H1 (cell line): ENCODE results near the gene RASGEF1C. TPM values are rescaled to one million over a fixed set of nuclear protein-coding genes. Genes with fewer than 3 reads are reported as not detected.

Source experiments
- CTCF ChIA-PET: fragments of 300-600 bp; sonication (Branson Sonifier 250); formaldehyde crosslinking; loops from one replicate; lab custom pipeline; 2021; ENCODE audit not compliant: partially characterized antibody; lab: Charles Lee
- POLR2A ChIA-PET: fragments of 300-600 bp; sonication (Branson Sonifier 250); formaldehyde crosslinking; loops from one replicate; lab custom pipeline; 2021; ENCODE audit warnings: inconsistent platforms; ENCODE audit not compliant: partially characterized antibody; lab: Charles Lee
- DNase-seq, 2 experiments: peaks; one replicate each; pipeline versions ENCODE4 v3.0.0 to v3.0.0-alpha.2; 2010 to 2022; ENCODE audit warnings: low spot score in 2 of 2, low read depth in 1 of 2, mixed read lengths in 1 of 2
- FAIRE-seq: peaks from 2 replicates; lab custom pipeline; 2011; peaks lifted over from hg19 to GRCh38; lab: Jason Lieb, UNC
- H2AFZ ChIP-seq: 2 replicates; pipeline ENCODE4 v1.8.1; 2012; ENCODE audit warnings: low read length, inconsistent platforms
- H2AK5ac ChIP-seq: 2 replicates; pipeline ENCODE4 v1.6.1; 2013; ENCODE audit warnings: low read depth, low read length
- H2BK120ac ChIP-seq: replicated peaks from 2 replicates; pipeline ENCODE3; 2013; ENCODE audit warnings: low read depth, low read length, inconsistent platforms
- H2BK12ac ChIP-seq: 2 replicates; pipeline ENCODE4 v1.6.1; 2013; ENCODE audit warnings: low read depth, low read length
- H2BK15ac ChIP-seq: 2 replicates; pipeline ENCODE4 v1.6.1; 2013; ENCODE audit warnings: low read length
- H2BK20ac ChIP-seq: 2 replicates; pipeline ENCODE4 v1.6.1; 2013; ENCODE audit warnings: low read length
- H2BK5ac ChIP-seq: 2 replicates; pipeline ENCODE4 v1.6.1; 2013; ENCODE audit warnings: low read depth, low read length
- H3K14ac ChIP-seq: 2 replicates; pipeline ENCODE4 v1.6.1; 2013; ENCODE audit warnings: inconsistent platforms; ENCODE audit not compliant: insufficient read length
- H3K18ac ChIP-seq: 2 replicates; pipeline ENCODE4 v1.6.1; 2013; ENCODE audit warnings: low read length; ENCODE audit errors: extremely low read depth
- H3K23ac ChIP-seq: 2 replicates; pipeline ENCODE4 v1.6.1; 2013; ENCODE audit warnings: inconsistent platforms; ENCODE audit not compliant: insufficient read length
- H3K23me2 ChIP-seq: 2 replicates; pipeline ENCODE4 v1.6.1; 2013; ENCODE audit warnings: low read depth, low read length
- H3K27ac ChIP-seq: 2 replicates; pipeline ENCODE4 v1.6.1; 2011; ENCODE audit warnings: low read depth, low read length, inconsistent platforms
- H3K27me3 ChIP-seq, 4 experiments: replicated peaks in 1 of 4; 1 replicate in 1 of 4; 2 replicates in 3 of 4; pipeline versions ENCODE4 v1.6.1 to v1.8.1; 2011 to 2013; ENCODE audit warnings: low read length in 3 of 4, mild to moderate bottlenecking in 3 of 4, inconsistent platforms in 2 of 4, mixed read lengths in 2 of 4, moderate library complexity in 1 of 4; ENCODE audit not compliant: control insufficient read depth in 3 of 4, insufficient read depth in 3 of 4; ENCODE audit errors: extremely low read depth in 1 of 4
- H3K36me3 ChIP-seq, 4 experiments: 2 replicates each; pipeline versions ENCODE4 v1.6.1 to v1.8.1; 2011 to 2013; ENCODE audit warnings: mild to moderate bottlenecking in 4 of 4, low read length in 3 of 4, moderate library complexity in 2 of 4, control low read depth in 1 of 4, inconsistent platforms in 1 of 4; ENCODE audit not compliant: insufficient read depth in 4 of 4, control insufficient read depth in 2 of 4
- H3K4ac ChIP-seq: replicated peaks from 2 replicates; pipeline ENCODE3; 2013; ENCODE audit warnings: low read length, low read depth, mixed read lengths, inconsistent platforms; ENCODE audit not compliant: insufficient read length
- H3K4me1 ChIP-seq, 4 experiments: replicated peaks in 1 of 4; 1 replicate in 1 of 4; 2 replicates in 3 of 4; pipeline versions ENCODE4 v1.6.1 to v1.8.1; 2011 to 2013; ENCODE audit warnings: low read length in 3 of 4, inconsistent platforms in 2 of 4, mixed read lengths in 1 of 4; ENCODE audit not compliant: insufficient read depth in 4 of 4, control insufficient read depth in 3 of 4
- H3K4me2 ChIP-seq, 2 experiments: 2 replicates each; pipeline versions ENCODE4 v1.6.1 to v1.8.1; 2011 to 2013; ENCODE audit warnings: low read depth in 2 of 2, low read length in 2 of 2, control low read depth in 1 of 2, inconsistent platforms in 1 of 2, mild to moderate bottlenecking in 1 of 2; ENCODE audit not compliant: insufficient read depth in 1 of 2
- H3K4me3 ChIP-seq, 4 experiments: fragments of 200-600, 300-600 bp in 1 of 4; sonication (generic), shearing (Covaris generic), sonication (Bioruptor Twin) in 1 of 4; 2 replicates each; pipeline versions ENCODE4 v1.5.1 to v1.8.1; 2011 to 2016; ENCODE audit warnings: low read length in 4 of 4, low read depth in 3 of 4, control low read depth in 2 of 4, inconsistent platforms in 2 of 4, mild to moderate bottlenecking in 2 of 4, mixed read lengths in 1 of 4, moderate library complexity in 1 of 4; ENCODE audit not compliant: insufficient read depth in 2 of 4; ENCODE audit errors: extremely low read depth in 1 of 4
- H3K56ac ChIP-seq: replicated peaks from 2 replicates; pipeline ENCODE3; 2013; ENCODE audit warnings: low read depth, mild to moderate bottlenecking, mixed read lengths, low read length, inconsistent platforms; ENCODE audit not compliant: insufficient read length
- H3K79me1 ChIP-seq: 2 replicates; pipeline ENCODE4 v1.6.1; 2013; ENCODE audit warnings: low read depth, low read length, control low read depth
- H3K79me2 ChIP-seq, 2 experiments: 2 replicates each; pipeline versions ENCODE4 v1.6.1 to v1.8.1; 2012 to 2013; ENCODE audit warnings: low read length in 2 of 2, mild to moderate bottlenecking in 2 of 2, inconsistent platforms in 1 of 2; ENCODE audit not compliant: insufficient read depth in 2 of 2, control insufficient read depth in 1 of 2
- H3K9ac ChIP-seq, 4 experiments: replicated peaks in 1 of 4; 1 replicate in 1 of 4; 2 replicates in 3 of 4; pipeline versions ENCODE4 v1.6.1 to v1.8.1; 2011 to 2013; ENCODE audit warnings: low read depth in 3 of 4, low read length in 3 of 4, control low read depth in 2 of 4, mild to moderate bottlenecking in 2 of 4, moderate library complexity in 2 of 4, inconsistent platforms in 1 of 4; ENCODE audit errors: extremely low read depth in 1 of 4
- H3K9me3 ChIP-seq, 2 experiments: 2 replicates each; pipeline versions ENCODE4 v1.6.1 to v1.8.1; 2012 to 2013; ENCODE audit warnings: mild to moderate bottlenecking in 2 of 2, moderate library complexity in 2 of 2, control low read depth in 1 of 2, inconsistent platforms in 1 of 2, low read depth in 1 of 2, low read length in 1 of 2, mixed read lengths in 1 of 2; ENCODE audit not compliant: insufficient read depth in 2 of 2
- H4K20me1 ChIP-seq, 2 experiments: replicated peaks in 1 of 2; 2 replicates each; pipeline versions ENCODE3 to v1.8.1; 2011 to 2013; ENCODE audit warnings: inconsistent platforms in 2 of 2, low read length in 2 of 2, mild to moderate bottlenecking in 1 of 2; ENCODE audit not compliant: insufficient read depth in 2 of 2, control insufficient read depth in 1 of 2
- H4K5ac ChIP-seq: 2 replicates; pipeline ENCODE4 v1.6.1; 2013; ENCODE audit warnings: low read length, low read depth, mixed read lengths, inconsistent platforms; ENCODE audit not compliant: insufficient read length
- H4K8ac ChIP-seq: 2 replicates; pipeline ENCODE4 v1.8.0; 2013; ENCODE audit warnings: mild to moderate bottlenecking, moderate library complexity, low read length, inconsistent platforms; ENCODE audit not compliant: insufficient read depth; ENCODE audit errors: extremely low read depth
- H4K91ac ChIP-seq: replicated peaks from 2 replicates; pipeline ENCODE3; 2013; ENCODE audit warnings: low read length, mixed read lengths, inconsistent platforms; ENCODE audit not compliant: insufficient read length
- BRCA1 ChIP-seq: IDR thresholded peaks from 2 replicates; pipeline ENCODE4 v1.6.1; 2012; ENCODE audit warnings: low read depth, low read length, improper control_type of control experiment
- EGR1 ChIP-seq: IDR thresholded peaks from 2 replicates; pipeline ENCODE4 v1.6.1; 2011; ENCODE audit warnings: low read depth, low read length, borderline replicate concordance
- EZH2 ChIP-seq: fragments of 200-600 bp; sonication (generic); IDR thresholded peaks from 2 replicates; pipeline ENCODE4 v1.7.1; 2012; ENCODE audit warnings: low read depth, mild to moderate bottlenecking, moderate library complexity, low read length, inconsistent platforms; ENCODE audit not compliant: severe bottlenecking
- JUND ChIP-seq: IDR thresholded peaks from 2 replicates; pipeline ENCODE4 v1.6.1; 2011; ENCODE audit warnings: mild to moderate bottlenecking, improper control_type of control experiment, low read length
- NANOG ChIP-seq: IDR thresholded peaks from 2 replicates; pipeline ENCODE4 v1.6.1; 2011; ENCODE audit warnings: low read length, low read depth, mild to moderate bottlenecking, inconsistent platforms; ENCODE audit not compliant: insufficient read depth, poor library complexity, severe bottlenecking
- PHF8 ChIP-seq: fragments of 200-600 bp; sonication (generic); conservative IDR thresholded peaks from 2 replicates; pipeline ENCODE4 v1.7.1; 2012; ENCODE audit warnings: low read depth, mild to moderate bottlenecking, inconsistent platforms, low read length, moderate library complexity
- SAP30 ChIP-seq: fragments of 300-600 bp; sonication (generic); IDR thresholded peaks from 2 replicates; pipeline ENCODE4 v1.7.1; 2012; ENCODE audit warnings: low read length, moderate library complexity, mild to moderate bottlenecking, inconsistent platforms; ENCODE audit not compliant: insufficient read depth, insufficient replicate concordance
- SIRT6 ChIP-seq: IDR thresholded peaks from one replicate; pipeline ENCODE4 v1.7.1; 2012; ENCODE audit warnings: low read length, inconsistent platforms
- TAF1 ChIP-seq: IDR thresholded peaks from 2 replicates; pipeline ENCODE4 v1.6.1; 2011; ENCODE audit warnings: mild to moderate bottlenecking, low read depth, low read length
- WGBS, 2 experiments: shearing (Covaris generic) in 1 of 2; methylation state at CpG; one replicate each; pipeline versions ENCODE4 v1.1.6 to v1.1.7; 2013 to 2015; ENCODE audit warnings: low lambda C conversion rate in 2 of 2, mixed read lengths in 2 of 2, inconsistent platforms in 1 of 2, low coverage in 1 of 2, missing lambda C conversion rate in 1 of 2; ENCODE audit not compliant: insufficient replicate concordance in 2 of 2, insufficient coverage in 1 of 2, insufficient read length in 1 of 2; ENCODE audit errors: extremely low coverage in 1 of 2, missing lambda C conversion rate in 1 of 2; 5-methylcytosine and 5-hydroxymethylcytosine counted together
- polyA plus RNA-seq, 7 experiments: library from polyadenylated mRNA; depleted of rRNA in 3 of 7; stranded (reverse) in 5 of 7; unstranded in 2 of 7; fragments of >200 nt in 5 of 7; fragments of 200-250 nt in 2 of 7; gene quantifications; 1 replicate in 5 of 7; 2 replicates in 1 of 7; 4 replicates in 1 of 7; pipeline versions ENCODE4 v1.2.1 to v1.2.3, GENCODE V29; 2011 to 2013; ENCODE audit warnings: missing spikeins in 2 of 7, mixed read lengths in 2 of 7
- total RNA-seq: library from RNA; stranded (reverse); fragmentation: NEBNext Ultra II Directional; extraction: Animal tissue kit (Norgen Biotek cat#: 25700); gene quantifications from 2 replicates; pipeline ENCODE4 v1.2.1, GENCODE V29; 2021
- TF ChIP-seq, protein P1 (sequence below), 3 experiments: IDR thresholded peaks; 1 replicate in 2 of 3; 2 replicates in 1 of 3; pipeline versions ENCODE4 v1.5.1 to v1.6.1; 2011; ENCODE audit warnings: low read length in 3 of 3, mild to moderate bottlenecking in 3 of 3, inconsistent platforms in 2 of 3, low read depth in 1 of 3, moderate library complexity in 1 of 3; ENCODE audit not compliant: insufficient read depth in 1 of 3; ENCODE audit errors: control extremely low read depth in 1 of 3

The RASGEF1C gene
- total and polyA plus RNA-seq, 2 of the 8 experiments (the other 6 are each of a cell fraction or from before 2014, with no cell fraction given), result 0.26 to 0.61 TPM

- H3K4me3 ChIP-seq, result no peak overlapping the region
- FAIRE-seq, result no peak
Observed at GRCh38 chr5:180155365-180155926, 53.6 kb downstream of the RASGEF1C start.

More at GRCh38 chr5:180155365-180155926, 53.6 kb downstream of the RASGEF1C start:
- CTCF ChIA-PET, result interaction anchor here (0.5 to 2.1 kb wide), 5 partner anchors 13 to 406 kb away, joined by 3 to 4 read pairs (median 4); no protein-coding TSS in a partner anchor
- Histone ChIP-seq H3K14ac (no peak overlapping the region), H2BK5ac (no peak overlapping the region), H2BK12ac (no peak overlapping the region), H4K20me1 (no peaks in the 10 kb centered on the region), H4K91ac (no peak overlapping the region), H3K27ac (no peak overlapping the region), H3K36me3 (no peaks in the 10 kb centered on the region), H3K4ac (no peak overlapping the region), H2BK15ac (no peak overlapping the region), H3K56ac (no peak overlapping the region), H3K23ac (no peak overlapping the region), H4K5ac (no peak overlapping the region), H3K23me2 (no peaks in the 10 kb centered on the region), H2BK120ac (no peak overlapping the region), H3K9me3 (no peaks in the 10 kb centered on the region), H3K79me2 (no peaks in the 10 kb centered on the region), H4K8ac (no peak overlapping the region), H3K27me3 (no peaks in the 10 kb centered on the region), H3K79me1 (no peaks in the 10 kb centered on the region), H2AK5ac (no peak overlapping the region), H3K4me1 (no peaks in the 10 kb centered on the region; a peak in 1 of 7 replicates), H3K18ac (no peak overlapping the region), H3K9ac (no peak overlapping the region), H3K4me2 (no peak overlapping the region), H2BK20ac (no peak overlapping the region), H2AFZ (no peak overlapping the region)
- DNase-seq, result peak in 1 of 2 experiments; percentile 33
- POLR2A ChIA-PET, result no interaction called here
- TF ChIP-seq SIRT6, result no peak
- TF ChIP-seq, protein P1, sequence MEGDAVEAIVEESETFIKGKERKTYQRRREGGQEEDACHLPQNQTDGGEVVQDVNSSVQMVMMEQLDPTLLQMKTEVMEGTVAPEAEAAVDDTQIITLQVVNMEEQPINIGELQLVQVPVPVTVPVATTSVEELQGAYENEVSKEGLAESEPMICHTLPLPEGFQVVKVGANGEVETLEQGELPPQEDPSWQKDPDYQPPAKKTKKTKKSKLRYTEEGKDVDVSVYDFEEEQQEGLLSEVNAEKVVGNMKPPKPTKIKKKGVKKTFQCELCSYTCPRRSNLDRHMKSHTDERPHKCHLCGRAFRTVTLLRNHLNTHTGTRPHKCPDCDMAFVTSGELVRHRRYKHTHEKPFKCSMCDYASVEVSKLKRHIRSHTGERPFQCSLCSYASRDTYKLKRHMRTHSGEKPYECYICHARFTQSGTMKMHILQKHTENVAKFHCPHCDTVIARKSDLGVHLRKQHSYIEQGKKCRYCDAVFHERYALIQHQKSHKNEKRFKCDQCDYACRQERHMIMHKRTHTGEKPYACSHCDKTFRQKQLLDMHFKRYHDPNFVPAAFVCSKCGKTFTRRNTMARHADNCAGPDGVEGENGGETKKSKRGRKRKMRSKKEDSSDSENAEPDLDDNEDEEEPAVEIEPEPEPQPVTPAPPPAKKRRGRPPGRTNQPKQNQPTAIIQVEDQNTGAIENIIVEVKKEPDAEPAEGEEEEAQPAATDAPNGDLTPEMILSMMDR (IDR thresholded peaks at IDR 0.05; ENCODE audit: control extremely low read depth in 1 of 3, insufficient read depth in 1 of 3, low read depth in 1 of 3, low read length in 3 of 3), result no peak
- TF ChIP-seq BRCA1, result no peak
- no peak for TF ChIP-seq JUND
- no peak for TF ChIP-seq EGR1
- no peak for TF ChIP-seq EZH2
- no peak for TF ChIP-seq TAF1
- TF ChIP-seq SAP30, result no peak
- TF ChIP-seq PHF8, result no peak
- TF ChIP-seq NANOG, result no peak
- whole genome bisulfite sequencing, 2 experiments, result 90% methylated on average over 17 of the region's 17 CpGs; no CpG with 5 or more reads in 1 of the 2 experiments
